Type B pancreatic cell (in vitro differentiated cells): ENCODE results near the gene IYD. TPM values are rescaled to one million over a fixed set of nuclear protein-coding genes. Genes with fewer than 3 reads are reported as not detected.
"Not testable (repeated sequence)": the region's sequence is repeated elsewhere in the genome, so short reads cannot be mapped to it uniquely, and the experiment has no call there.

Experiments used
- DNase-seq: peaks from one replicate; pipeline ENCODE4 v3.0.0; 2021; ENCODE audit warnings: mixed read lengths; ENCODE audit not compliant: unreplicated experiment; ENCODE audit errors: extremely low spot score
- H3K27ac Mint-ChIP-seq: 2 replicates; pipeline ENCODE4 v1.8.0; 2021; ENCODE audit warnings: mild to moderate bottlenecking, mixed read lengths
- H3K27me3 Mint-ChIP-seq: 2 replicates; pipeline ENCODE4 v1.8.0; 2021; ENCODE audit warnings: mixed read lengths
- H3K36me3 Mint-ChIP-seq: 2 replicates; pipeline ENCODE4 v1.8.0; 2021; ENCODE audit warnings: mixed read lengths
- H3K4me1 Mint-ChIP-seq: one replicate; pipeline ENCODE4 v1.8.0; 2021; ENCODE audit warnings: mixed read lengths; ENCODE audit not compliant: unreplicated experiment
- H3K4me3 Mint-ChIP-seq: 2 replicates; pipeline ENCODE4 v1.8.0; 2021; ENCODE audit warnings: mild to moderate bottlenecking, mixed read lengths
- H3K9me3 Mint-ChIP-seq: 2 replicates; pipeline ENCODE4 v1.8.0; 2021; ENCODE audit warnings: mixed read lengths
- CTCF ChIP-seq: fragments of 200-600 bp; sonication (generic); conservative IDR thresholded peaks from 2 replicates; pipeline ENCODE4 v1.5.0; 2021; ENCODE audit warnings: antibody characterized with exemption, mild to moderate bottlenecking
- total RNA-seq: library from RNA; stranded (reverse); gene quantifications from 2 replicates; pipeline ENCODE4 v1.2.1, GENCODE V29; 2021; ENCODE audit warnings: low replicate concordance

The IYD gene
- total RNA-seq, 1 donor from 2014 or later: 0.24 TPM

- Mint-ChIP-seq H3K4me3 (no peak overlapping the region), H3K27ac (no peak overlapping the region), H3K9me3 (peaks cover 4% of the 10 kb centered on the region), H3K27me3 (peaks cover 8% of the 10 kb centered on the region), H3K36me3 (no peaks in the 10 kb centered on the region), H3K4me1 (no peaks in the 10 kb centered on the region)
- no peak for DNase-seq
- TF ChIP-seq CTCF: no peak
These were observed 67.0 kb downstream of the IYD start for GRCh38 chr6:150435832-150436231.

GRCh38 chr6:150439373-150439772, 70.6 kb downstream of the IYD start:
- H3K4me3 Mint-ChIP-seq: no peak overlapping the region
- no peak for DNase-seq
- H3K36me3 Mint-ChIP-seq: no peaks in the 10 kb centered on the region
- no peak overlapping the region for H3K27ac Mint-ChIP-seq
- H3K27me3 Mint-ChIP-seq: peaks cover 4% of the 10 kb centered on the region
- H3K4me1 Mint-ChIP-seq: no peaks in the 10 kb centered on the region
- TF ChIP-seq CTCF: no peak
- peaks cover 4% of the 10 kb centered on the region for H3K9me3 Mint-ChIP-seq

- H3K36me3 Mint-ChIP-seq: no peaks in the 10 kb centered on the region
- no peaks in the 10 kb centered on the region for H3K27me3 Mint-ChIP-seq
- peaks cover 4% of the 10 kb centered on the region for H3K9me3 Mint-ChIP-seq
- no peaks in the 10 kb centered on the region for H3K4me1 Mint-ChIP-seq
- TF ChIP-seq CTCF: no peak
- no peak overlapping the region for H3K4me3 Mint-ChIP-seq
- no peak overlapping the region for H3K27ac Mint-ChIP-seq
- no peak for DNase-seq
These were observed 74.8 kb downstream of the IYD start for GRCh38 chr6:150443621-150444020.

GRCh38 chr6:150444308-150444707, 75.5 kb downstream of the IYD start:
- Mint-ChIP-seq H3K4me3 (no peak overlapping the region), H3K27me3 (no peaks in the 10 kb centered on the region), H3K4me1 (no peaks in the 10 kb centered on the region), H3K9me3 (peaks cover 4% of the 10 kb centered on the region), H3K36me3 (no peaks in the 10 kb centered on the region), H3K27ac (no peak overlapping the region)
- no peak for TF ChIP-seq CTCF
- DNase-seq: no peak

- H3K4me1 Mint-ChIP-seq: no peaks in the 10 kb centered on the region
- no peaks in the 10 kb centered on the region for H3K9me3 Mint-ChIP-seq
- no peaks in the 10 kb centered on the region for H3K27me3 Mint-ChIP-seq
- H3K36me3 Mint-ChIP-seq: no peaks in the 10 kb centered on the region
- no peak overlapping the region for H3K27ac Mint-ChIP-seq
- no peak for TF ChIP-seq CTCF
- H3K4me3 Mint-ChIP-seq: no peak overlapping the region
- DNase-seq: no peak
These were observed 76.7 kb downstream of the IYD start for GRCh38 chr6:150445486-150445885.

GRCh38 chr6:150448221-150448620, 79.4 kb downstream of the IYD start:
- DNase-seq: no peak
- no peak overlapping the region for H3K27ac Mint-ChIP-seq
- no peak for TF ChIP-seq CTCF
- H3K4me1 Mint-ChIP-seq: peaks cover 13% of the 10 kb centered on the region
- H3K36me3 Mint-ChIP-seq: no peaks in the 10 kb centered on the region
- H3K9me3 Mint-ChIP-seq: no peaks in the 10 kb centered on the region
- H3K27me3 Mint-ChIP-seq: no peaks in the 10 kb centered on the region
- H3K4me3 Mint-ChIP-seq: no peak overlapping the region

GRCh38 chr6:150449055-150449454, 80.2 kb downstream of the IYD start:
- not testable (repeated sequence) for H3K27me3 Mint-ChIP-seq, DNase-seq, H3K9me3 Mint-ChIP-seq, H3K4me3 Mint-ChIP-seq, H3K36me3 Mint-ChIP-seq, H3K27ac Mint-ChIP-seq
- peaks cover 21% of the 10 kb centered on the region for H3K4me1 Mint-ChIP-seq
